ENCODE results near the gene RXRA. TPM values are rescaled to one million over a fixed set of nuclear protein-coding genes. Genes with fewer than 3 reads are reported as not detected.

RXRA gene
- total and polyA plus RNA-seq, 10 of the 15 experiments (the other 5 are each of a cell fraction or from before 2014, with no cell fraction given) = 0.89 to 36.8 (median 11.1) TPM

- no peaks in the 10 kb centered on the region for H3K9me3 ChIP-seq (replicated peaks; ENCODE audit: control insufficient read depth, insufficient read depth, low read length)
- peaks cover 10% of the 10 kb centered on the region for H3K4me1 ChIP-seq (ENCODE audit: control insufficient read depth, insufficient read depth, low read length)
- H2AFZ ChIP-seq (ENCODE audit: control insufficient read depth, low read depth, low read length) = no peak overlapping the region
- ChIA-PET SMC1A (ENCODE audit: uncharacterized antibody, unreplicated experiment) (no interaction called here), POLR2A (no interaction called here), CTCF (no interaction called here), RAD21 (ENCODE audit: unreplicated experiment) (no interaction called here)
- no peak overlapping the region for H3K4me3 ChIP-seq
- no peak overlapping the region for H3K27ac ChIP-seq (ENCODE audit: control insufficient read depth, insufficient read depth)
- TF ChIP-seq HCFC1 (IDR thresholded peaks at IDR 0.05; ENCODE audit: low read length) (no peak), USF2 (IDR thresholded peaks at IDR 0.05; ENCODE audit: borderline replicate concordance, low read depth, low read length) (no peak), RCOR1 (conservative IDR thresholded peaks at IDR 0.05; ENCODE audit: low read depth, low read length) (no peak), ZSCAN29 (IDR thresholded peaks at IDR 0.05) (no peak), ATF2 (IDR thresholded peaks at IDR 0.05; ENCODE audit: low read length) (no peak), ZZZ3 (IDR thresholded peaks at IDR 0.05; ENCODE audit: control insufficient read depth, insufficient read length, low read depth) (no peak), TCF3 (IDR thresholded peaks at IDR 0.05; ENCODE audit: borderline replicate concordance, insufficient read depth, low read depth, low read length) (no peak), RAD21 (IDR thresholded peaks at IDR 0.05; ENCODE audit: insufficient read depth, low read depth, low read length) (no peak), EP300 (IDR thresholded peaks at IDR 0.05; ENCODE audit: borderline replicate concordance in 1 of 2, control insufficient read depth in 1 of 2, low read depth in 2 of 2, low read length in 2 of 2) (no peak), KAT2A (conservative IDR thresholded peaks at IDR 0.05; ENCODE audit: control insufficient read depth, low read depth, low read length) (no peak), NFYA (IDR thresholded peaks at IDR 0.05; ENCODE audit: borderline replicate concordance, low read depth, low read length) (no peak), ZBTB40 (IDR thresholded peaks at IDR 0.05; ENCODE audit: borderline replicate concordance) (no peak), CREM (IDR thresholded peaks at IDR 0.05; ENCODE audit: low read depth) (no peak), IRF4 (IDR thresholded peaks at IDR 0.05; ENCODE audit: low read depth, low read length) (no peak), STAT3 (IDR thresholded peaks at IDR 0.05; ENCODE audit: low read depth, low read length) (no peak), SIN3A (IDR thresholded peaks at IDR 0.05; ENCODE audit: low read depth, low read length) (no peak), LARP7 (IDR thresholded peaks at IDR 0.05) (no peak), TCF7 (IDR thresholded peaks at IDR 0.05; ENCODE audit: borderline replicate concordance) (no peak)
- no peak overlapping the region for H3K4me2 ChIP-seq (ENCODE audit: control insufficient read depth, insufficient read depth)
- in situ Hi-C loops (cut with MboI) (no loop called here), intact Hi-C loops (cut with micrococcal nuclease; ENCODE audit: unreplicated experiment) (no loop called here)
- no peaks in the 10 kb centered on the region for H4K20me1 ChIP-seq (ENCODE audit: control insufficient read depth, insufficient read depth)
- BruUV-seq (replicated peaks) = no TSS peak
- DNase-seq (ENCODE audit: low read depth, low spot score) = no peak
- H3K9ac ChIP-seq (ENCODE audit: control insufficient read depth, insufficient read depth, low read length) = no peak overlapping the region
- no peak for ATAC-seq
- 98% methylated on average over 16 of the region's 16 CpGs for WGBS (ENCODE audit: insufficient coverage, insufficient replicate concordance, low lambda C conversion rate, missing lambda C conversion rate)
- H3K27me3 ChIP-seq (replicated peaks in 1 of 2; ENCODE audit: control insufficient read depth in 2 of 2, insufficient read depth in 2 of 2, low read length in 1 of 2) = no peaks in the 10 kb centered on the region
- H3K79me2 ChIP-seq (ENCODE audit: control insufficient read depth, insufficient read depth, low read length) = peaks cover 5% of the 10 kb centered on the region
- FAIRE-seq = no peak
- H3K36me3 ChIP-seq (ENCODE audit: control insufficient read depth in 2 of 2, insufficient read depth in 2 of 2, low read length in 1 of 2) = peaks cover 8 to 10% of the 10 kb centered on the region in 2 experiments; a peak in 3 of 4 replicates
Measured at GRCh38 chr9:134412298-134412711, 86.0 kb downstream of the RXRA start.

Measured in GM12878 (cell line).